ENCODE results near the gene NECAB2.
A peak's percentile ranks its signal among the peaks of the same experiment; 100 is the strongest.

The NECAB2 gene

DNA sequence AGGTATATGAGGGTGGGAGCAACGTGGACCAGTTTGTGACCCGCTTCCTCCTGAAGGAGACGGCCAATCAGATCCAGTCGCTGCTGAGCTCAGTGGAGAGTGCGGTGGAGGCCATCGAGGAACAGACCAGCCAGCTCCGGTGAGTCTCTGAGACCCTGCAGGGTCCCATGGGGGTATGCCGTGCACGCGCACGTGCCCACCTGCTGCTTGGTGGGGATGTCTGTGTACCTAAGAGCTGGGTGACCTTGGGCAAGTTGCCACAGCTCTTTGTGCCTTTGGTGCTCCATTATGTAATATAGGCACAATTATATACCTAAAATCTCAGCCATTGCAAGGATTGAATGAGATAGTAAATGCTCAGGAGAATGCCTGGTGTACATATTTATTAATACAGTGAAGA is 22.4 kb downstream of the NECAB2 start:
- DNase-seq (ENCODE audit: low read depth): no peak
- TF ChIP-seq, protein P1, sequence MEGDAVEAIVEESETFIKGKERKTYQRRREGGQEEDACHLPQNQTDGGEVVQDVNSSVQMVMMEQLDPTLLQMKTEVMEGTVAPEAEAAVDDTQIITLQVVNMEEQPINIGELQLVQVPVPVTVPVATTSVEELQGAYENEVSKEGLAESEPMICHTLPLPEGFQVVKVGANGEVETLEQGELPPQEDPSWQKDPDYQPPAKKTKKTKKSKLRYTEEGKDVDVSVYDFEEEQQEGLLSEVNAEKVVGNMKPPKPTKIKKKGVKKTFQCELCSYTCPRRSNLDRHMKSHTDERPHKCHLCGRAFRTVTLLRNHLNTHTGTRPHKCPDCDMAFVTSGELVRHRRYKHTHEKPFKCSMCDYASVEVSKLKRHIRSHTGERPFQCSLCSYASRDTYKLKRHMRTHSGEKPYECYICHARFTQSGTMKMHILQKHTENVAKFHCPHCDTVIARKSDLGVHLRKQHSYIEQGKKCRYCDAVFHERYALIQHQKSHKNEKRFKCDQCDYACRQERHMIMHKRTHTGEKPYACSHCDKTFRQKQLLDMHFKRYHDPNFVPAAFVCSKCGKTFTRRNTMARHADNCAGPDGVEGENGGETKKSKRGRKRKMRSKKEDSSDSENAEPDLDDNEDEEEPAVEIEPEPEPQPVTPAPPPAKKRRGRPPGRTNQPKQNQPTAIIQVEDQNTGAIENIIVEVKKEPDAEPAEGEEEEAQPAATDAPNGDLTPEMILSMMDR (conservative IDR thresholded peaks at IDR 0.05; ENCODE audit: low read depth, low read length): no peak
- H3K4me3 ChIP-seq (ENCODE audit: low read length): no peak overlapping the region

GRCh38 chr16:83992624-83993023 is 24.6 kb downstream of the NECAB2 start:
- TF ChIP-seq, protein P1 (conservative IDR thresholded peaks at IDR 0.05; ENCODE audit: low read depth, low read length): no peak
- no peak overlapping the region for H3K4me3 ChIP-seq (ENCODE audit: low read length)
- peak; percentile 83 for DNase-seq (ENCODE audit: low read depth)

GRCh38 chr16:83994087-83994486 is 26.0 kb downstream of the NECAB2 start:
- H3K4me3 ChIP-seq (ENCODE audit: low read length): no peak overlapping the region
- no peak for DNase-seq (ENCODE audit: low read depth)
- TF ChIP-seq, protein P1 (conservative IDR thresholded peaks at IDR 0.05; ENCODE audit: low read depth, low read length): no peak

- TF ChIP-seq, protein P1 (conservative IDR thresholded peaks at IDR 0.05; ENCODE audit: low read depth, low read length): no peak
- no peak for DNase-seq (ENCODE audit: low read depth)
- H3K4me3 ChIP-seq (ENCODE audit: low read length): no peak overlapping the region
Observed at GRCh38 chr16:83994703-83995102, 26.7 kb downstream of the NECAB2 start.

DNA sequence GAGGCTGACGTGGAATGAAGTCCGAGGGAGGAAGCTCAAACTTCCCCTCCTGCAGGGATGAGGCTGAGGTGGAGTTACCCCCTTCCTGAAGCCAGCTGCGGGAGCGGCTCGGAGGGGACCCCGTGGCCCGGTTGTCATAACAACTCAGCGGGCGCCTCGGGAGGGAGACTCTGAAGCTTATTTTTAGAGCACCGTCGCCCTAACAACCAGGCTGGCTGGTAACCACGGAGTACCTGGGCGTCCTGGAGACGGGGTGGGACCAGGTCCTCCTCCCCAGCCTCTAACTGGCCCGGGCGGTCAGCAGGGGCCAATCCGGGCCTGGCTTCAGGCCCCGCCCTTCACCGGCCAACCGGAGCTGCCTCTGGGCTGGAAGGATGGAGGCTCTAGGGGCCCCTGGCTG is 27.7 kb downstream of the NECAB2 start:
- peak overlapping the region; percentile 14 for H3K4me3 ChIP-seq (ENCODE audit: low read length)
- no peak for DNase-seq (ENCODE audit: low read depth)
- TF ChIP-seq, protein P1 (conservative IDR thresholded peaks at IDR 0.05; ENCODE audit: low read depth, low read length): no peak

DNA sequence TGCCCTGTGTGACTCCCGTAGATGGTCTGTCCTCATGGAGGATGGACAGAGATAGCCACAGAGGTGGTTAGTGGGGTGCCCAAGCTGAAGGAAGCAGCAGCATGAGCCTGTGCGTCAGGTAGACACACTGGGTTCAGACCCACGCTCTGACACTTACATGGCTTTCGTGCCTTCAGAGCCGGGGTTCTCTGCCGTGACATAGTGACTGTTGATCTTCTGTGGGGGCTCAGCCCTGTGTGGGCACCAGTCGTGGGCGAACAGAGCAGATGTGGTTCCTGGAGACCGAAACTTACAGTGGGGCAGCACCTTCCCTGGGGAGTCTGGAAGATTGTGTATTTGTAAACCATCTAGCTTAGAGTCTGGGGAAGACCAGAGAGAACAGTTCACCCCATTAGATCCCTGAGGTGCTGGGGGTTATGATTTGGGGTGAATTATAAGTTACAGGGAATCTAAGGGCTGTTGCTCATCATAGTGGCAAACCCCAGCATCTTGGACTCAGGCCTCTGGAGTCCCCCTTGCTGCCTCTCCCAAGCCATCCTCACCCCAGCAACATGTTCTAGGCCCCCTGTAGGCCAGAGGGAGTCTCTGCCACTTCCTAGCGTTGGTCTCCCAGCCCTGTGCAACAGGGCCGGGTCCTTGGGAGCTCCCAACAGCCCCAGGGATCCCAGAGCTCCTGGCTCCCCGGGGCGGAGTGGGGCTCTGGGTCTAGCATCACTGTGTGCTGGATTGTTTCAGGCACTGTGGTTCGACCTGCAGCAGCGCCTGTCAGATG is 28.6 kb downstream of the NECAB2 start:
- H3K4me3 ChIP-seq (ENCODE audit: low read length): no peak overlapping the region
- TF ChIP-seq, protein P1 (conservative IDR thresholded peaks at IDR 0.05; ENCODE audit: low read depth, low read length): no peak
- no peak for DNase-seq (ENCODE audit: low read depth)

DNA sequence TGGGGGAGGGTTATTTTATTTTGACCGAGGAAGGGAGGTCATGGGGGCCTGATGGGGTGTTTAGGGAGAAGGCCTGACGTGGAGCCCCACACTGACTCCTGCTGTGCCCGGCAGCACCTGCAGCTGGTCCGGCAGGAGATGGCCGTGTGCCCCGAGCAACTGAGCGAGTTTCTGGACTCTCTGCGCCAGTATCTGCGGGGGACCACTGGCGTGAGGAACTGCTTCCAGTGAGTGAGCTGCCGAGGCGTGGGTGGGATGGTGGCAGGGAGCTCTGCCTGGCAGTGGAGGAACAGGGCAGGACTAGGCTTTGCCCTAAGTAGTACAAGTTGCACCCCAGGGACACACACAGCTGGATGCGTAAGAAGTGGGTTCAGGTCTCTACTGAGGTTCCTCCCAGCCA is 30.0 kb downstream of the NECAB2 start:
- no peak for DNase-seq (ENCODE audit: low read depth)
- H3K4me3 ChIP-seq (ENCODE audit: low read length): no peak overlapping the region
- TF ChIP-seq, protein P1 (conservative IDR thresholded peaks at IDR 0.05; ENCODE audit: low read depth, low read length): no peak
